OCI-LY7 (cell line): ENCODE measurements around the gene DOK7. TPM values are rescaled to one million over a fixed set of nuclear protein-coding genes. Genes with fewer than 3 reads are reported as not detected.
"Not testable (repeated sequence)": the region's sequence is repeated elsewhere in the genome, so short reads cannot be mapped to it uniquely, and the experiment has no call there.

Source experiments
- BruUV-seq: library from RNA; stranded (reverse); fragments of 400-500 nt; replicated peaks from 2 replicates; lab custom pipeline; 2021; lab: Mats Ljungman, UMichigan
- CTCF ChIA-PET: fragments of 300-600 bp; sonication (Branson Sonifier 250); formaldehyde crosslinking; loops from one replicate; lab custom pipeline; 2022; ENCODE audit warnings: antibody characterized with exemption; ENCODE audit not compliant: unreplicated experiment; lab: Charles Lee
- POLR2A ChIA-PET: fragments of 300-600 bp; sonication (Branson Sonifier 250); formaldehyde crosslinking; loops from one replicate; lab custom pipeline; 2022; ENCODE audit warnings: antibody characterized with exemption; lab: Charles Lee
- DNase-seq: peaks from one replicate; pipeline ENCODE4 v3.0.0-alpha.2; 2015; ENCODE audit warnings: low spot score
- H2AFZ ChIP-seq: fragments of 200-600 bp; sonication (generic), shearing (Covaris generic); 2 replicates; pipeline ENCODE4 v1.6.1; 2014; ENCODE audit warnings: mild to moderate bottlenecking, antibody characterized with exemption, low read length, moderate library complexity
- H3K27ac ChIP-seq: fragments of 200-600 bp; sonication (generic); 2 replicates; pipeline ENCODE4 v1.5.1; 2014; ENCODE audit warnings: mixed run types, low read depth, mild to moderate bottlenecking, moderate library complexity, low read length, inconsistent platforms; ENCODE audit not compliant: poor library complexity, severe bottlenecking
- H3K36me3 ChIP-seq: fragments of 200-600 bp; sonication (generic); 2 replicates; pipeline ENCODE4 v1.6.1; 2014; ENCODE audit warnings: mild to moderate bottlenecking, antibody characterized with exemption, low read length, moderate library complexity, mixed read lengths; ENCODE audit not compliant: insufficient read depth
- H3K4me1 ChIP-seq: fragments of 200-600 bp; sonication (generic); 2 replicates; pipeline ENCODE4 v1.5.1; 2014; ENCODE audit warnings: mild to moderate bottlenecking, low read length; ENCODE audit not compliant: insufficient read depth, poor library complexity, severe bottlenecking
- H3K4me2 ChIP-seq: fragments of 200-600 bp; sonication (generic); 2 replicates; pipeline ENCODE4 v1.6.1; 2014; ENCODE audit warnings: mild to moderate bottlenecking, low read length
- H3K4me3 ChIP-seq: fragments of 200-600 bp; sonication (generic); 2 replicates; pipeline ENCODE4 v1.5.1; 2014; ENCODE audit warnings: mild to moderate bottlenecking, low read depth, low read length; ENCODE audit not compliant: poor library complexity, severe bottlenecking
- H3K79me2 ChIP-seq: fragments of 200-600 bp; sonication (generic); 2 replicates; pipeline ENCODE4 v1.6.1; 2016; ENCODE audit warnings: low read depth, mild to moderate bottlenecking, low read length, moderate library complexity, mixed read lengths; ENCODE audit not compliant: insufficient read depth
- H3K9me2 ChIP-seq: fragments of 200-600 bp; sonication (generic); 2 replicates; pipeline ENCODE4 v1.6.1; 2016; ENCODE audit warnings: mild to moderate bottlenecking, low read length, mixed read lengths; ENCODE audit not compliant: insufficient read depth
- H3K9me3 ChIP-seq: fragments of 200-600 bp; sonication (generic); 2 replicates; pipeline ENCODE4 v1.6.1; 2014; ENCODE audit warnings: mild to moderate bottlenecking, mixed run types, low read length, mixed read lengths
- H4K20me1 ChIP-seq: fragments of 200-600 bp; sonication (generic); 2 replicates; pipeline ENCODE4 v1.6.1; 2014; ENCODE audit warnings: mild to moderate bottlenecking, antibody characterized with exemption, low read length, moderate library complexity, mixed read lengths; ENCODE audit not compliant: insufficient read depth
- CTCF ChIP-seq: fragments of 200-600 bp; sonication (generic); conservative IDR thresholded peaks from 2 replicates; pipeline ENCODE4 v1.5.1; 2014; ENCODE audit warnings: mild to moderate bottlenecking, antibody characterized with exemption, low read length, moderate library complexity, mixed read lengths
- EZH2phosphoT487 ChIP-seq: fragments of 200-600 bp; sonication (generic); IDR thresholded peaks from 2 replicates; pipeline ENCODE4 v1.6.1; 2018; ENCODE audit warnings: low read depth, borderline replicate concordance, mild to moderate bottlenecking, mixed run types, antibody characterized with exemption, low read length, moderate library complexity, mixed read lengths
- intact Hi-C: fragments of 100-400 bp; cut with micrococcal nuclease; formaldehyde crosslinking; loops from one replicate; pipeline ENCODE4 v1.10.0; 2022; ENCODE audit not compliant: unreplicated experiment
- total RNA-seq, 2 experiments: library from RNA; depleted of rRNA in 1 of 2; stranded (reverse); fragments of >200 nt in 1 of 2; shearing (Covaris generic) in 1 of 2; gene quantifications; 2 replicates each; pipeline ENCODE4 v1.2.3, GENCODE V29; 2014 to 2022

The DOK7 gene
- total RNA-seq, 2 experiments from 2014 or later, result 1.5 TPM; not detected in 1

- ChIA-PET POLR2A (no interaction called here), CTCF (no interaction called here)
- TF ChIP-seq CTCF (no peak), EZH2phosphoT487 (no peak)
- H3K9me3 ChIP-seq, result no peaks in the 10 kb centered on the region
- no peaks in the 10 kb centered on the region for H3K79me2 ChIP-seq
- intact Hi-C loops, result no loop called here
- no peak overlapping the region for H3K4me3 ChIP-seq
- BruUV-seq, result no TSS peak
- no peak overlapping the region for H2AFZ ChIP-seq
- no peak for DNase-seq
- no peaks in the 10 kb centered on the region for H3K9me2 ChIP-seq
- H3K27ac ChIP-seq, result no peak overlapping the region
- no peaks in the 10 kb centered on the region for H3K4me1 ChIP-seq
- H3K36me3 ChIP-seq, result peaks cover 72% of the 10 kb centered on the region
- no peak overlapping the region for H3K4me2 ChIP-seq
- H4K20me1 ChIP-seq, result no peaks in the 10 kb centered on the region
These were observed 47.4 kb downstream of the DOK7 start for GRCh38 chr4:3510481-3510880.

GRCh38 chr4:3511187-3511586, 48.1 kb downstream of the DOK7 start:
- CTCF ChIA-PET, result no interaction called here
- H3K79me2 ChIP-seq, result no peaks in the 10 kb centered on the region
- H3K36me3 ChIP-seq, result peaks cover 77% of the 10 kb centered on the region
- H3K9me3 ChIP-seq, result no peaks in the 10 kb centered on the region
- TF ChIP-seq CTCF (no peak), EZH2phosphoT487 (no peak)
- no peak for DNase-seq
- POLR2A ChIA-PET, result no interaction called here
- H4K20me1 ChIP-seq, result no peaks in the 10 kb centered on the region
- H2AFZ ChIP-seq, result no peak overlapping the region
- intact Hi-C loops, result no loop called here
- H3K9me2 ChIP-seq, result no peaks in the 10 kb centered on the region
- no peaks in the 10 kb centered on the region for H3K4me1 ChIP-seq
- no peak overlapping the region for H3K4me3 ChIP-seq
- no TSS peak for BruUV-seq
- H3K27ac ChIP-seq, result no peak overlapping the region
- H3K4me2 ChIP-seq, result no peak overlapping the region

- H3K36me3 ChIP-seq, result peaks cover 80% of the 10 kb centered on the region
- H2AFZ ChIP-seq, intact Hi-C loops, H3K79me2 ChIP-seq, H3K4me2 ChIP-seq, H3K27ac ChIP-seq, POLR2A ChIA-PET, H3K4me3 ChIP-seq, H3K9me2 ChIP-seq, H3K9me3 ChIP-seq, H3K4me1 ChIP-seq, BruUV-seq, H4K20me1 ChIP-seq, DNase-seq, CTCF ChIA-PET: not testable (repeated sequence)
These were observed 48.5 kb downstream of the DOK7 start for GRCh38 chr4:3511601-3512000.
